H1 (cell line): ENCODE data around the gene CCBE1. TPM values are rescaled to one million over a fixed set of nuclear protein-coding genes. Genes with fewer than 3 reads are reported as not detected.

Experiments used
- ASH2L ChIP-seq: fragments of 200-600, 300-600 bp; sonication (generic); IDR thresholded peaks from one replicate; pipeline ENCODE4 v1.7.1; 2017; ENCODE audit warnings: low read length
- CBX5 ChIP-seq: fragments of 300-800, 300-1000 bp; sonication (generic); IDR thresholded peaks from 2 replicates; pipeline ENCODE4 v1.7.1; 2016; ENCODE audit warnings: antibody characterized with exemption, low read length, low read depth
- CBX8 ChIP-seq: fragments of 300-800, 300-1000 bp; sonication (generic); IDR thresholded peaks from 2 replicates; pipeline ENCODE4 v1.7.1; 2016; ENCODE audit warnings: low read depth, low read length, borderline replicate concordance
- CHD7 ChIP-seq: fragments of 300-600 bp; sonication (generic); IDR thresholded peaks from 2 replicates; pipeline ENCODE4 v1.7.1; 2012; ENCODE audit warnings: low read length, moderate library complexity, mild to moderate bottlenecking, inconsistent platforms; ENCODE audit not compliant: insufficient replicate concordance
- HDAC2 ChIP-seq, 2 experiments: fragments of 300-600 bp in 1 of 2; sonication (generic) in 1 of 2; IDR thresholded peaks; 2 replicates each; pipeline ENCODE4 v1.6.1; 2011 to 2012; ENCODE audit warnings: low read depth in 2 of 2, low read length in 2 of 2, mild to moderate bottlenecking in 2 of 2, moderate library complexity in 2 of 2, borderline replicate concordance in 1 of 2, inconsistent platforms in 1 of 2
- JUN ChIP-seq: IDR thresholded peaks from 2 replicates; pipeline ENCODE4 v1.6.1; 2011; ENCODE audit warnings: low read depth, mild to moderate bottlenecking, improper control_type of control experiment, low read length
- KDM1A ChIP-seq: fragments of 200-600, 300-600 bp; sonication (generic); IDR thresholded peaks from 2 replicates; pipeline ENCODE4 v1.7.1; 2016; ENCODE audit warnings: mild to moderate bottlenecking, low read length, borderline replicate concordance
- KDM4A ChIP-seq: IDR thresholded peaks from one replicate; pipeline ENCODE4 v1.7.1; 2012; ENCODE audit warnings: low read depth, mild to moderate bottlenecking, moderate library complexity, low read length, inconsistent platforms; ENCODE audit not compliant: severe bottlenecking
- POLR2A ChIP-seq, 2 experiments: IDR thresholded peaks; 1 replicate in 1 of 2; 2 replicates in 1 of 2; pipeline ENCODE4 v1.6.1; 2011; ENCODE audit warnings: low read depth in 2 of 2, low read length in 2 of 2, mild to moderate bottlenecking in 2 of 2; ENCODE audit errors: control extremely low read depth in 1 of 2
- POLR2AphosphoS5 ChIP-seq: IDR thresholded peaks from 2 replicates; pipeline ENCODE4 v1.6.1; 2011; ENCODE audit warnings: low read depth, low read length
- SP4 ChIP-seq: IDR thresholded peaks from 2 replicates; pipeline ENCODE4 v1.6.1; 2012; ENCODE audit warnings: low read length, inconsistent platforms
- polyA plus RNA-seq, 7 experiments: library from polyadenylated mRNA; depleted of rRNA in 3 of 7; stranded (reverse) in 5 of 7; unstranded in 2 of 7; fragments of >200 nt in 5 of 7; fragments of 200-250 nt in 2 of 7; gene quantifications; 1 replicate in 5 of 7; 2 replicates in 1 of 7; 4 replicates in 1 of 7; pipeline versions ENCODE4 v1.2.1 to v1.2.3, GENCODE V29; 2011 to 2013; ENCODE audit warnings: missing spikeins in 2 of 7, mixed read lengths in 2 of 7
- total RNA-seq: library from RNA; stranded (reverse); fragmentation: NEBNext Ultra II Directional; extraction: Animal tissue kit (Norgen Biotek cat#: 25700); gene quantifications from 2 replicates; pipeline ENCODE4 v1.2.1, GENCODE V29; 2021

CCBE1 gene
- total and polyA plus RNA-seq, 2 of the 8 experiments (the other 6 are each of a cell fraction or from before 2014, with no cell fraction given), result 2.1 to 2.6 TPM

DNA sequence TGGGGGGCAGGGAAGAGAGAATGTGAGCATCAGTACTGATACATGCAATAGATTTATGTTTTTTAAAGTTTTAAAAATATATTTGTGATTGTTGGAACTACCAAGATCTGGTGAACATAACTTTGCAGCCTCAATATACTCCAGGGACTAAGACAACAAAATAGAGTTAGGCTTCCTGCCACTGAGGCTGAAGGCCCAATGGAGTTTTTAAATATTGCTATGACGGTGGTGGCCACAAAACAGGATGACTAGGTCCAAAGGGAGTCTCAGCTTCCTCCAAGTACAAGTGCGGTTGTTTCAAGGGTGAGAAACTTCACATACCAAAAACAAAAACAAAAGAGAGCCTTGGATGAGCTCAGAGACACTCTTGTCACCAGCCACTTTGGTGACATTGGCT, 72.9 kb downstream of the CCBE1 start (continued):
- no peak for TF ChIP-seq KDM4A
- TF ChIP-seq KDM1A, result no peak
- no peak for TF ChIP-seq CBX5
- no peak for TF ChIP-seq CBX8
- TF ChIP-seq HDAC2 (IDR thresholded peaks at IDR 0.05; ENCODE audit: borderline replicate concordance in 1 of 2, low read depth in 2 of 2, low read length in 2 of 2), result no peak
- TF ChIP-seq CHD7, result no peak
- no peak for TF ChIP-seq POLR2A (IDR thresholded peaks at IDR 0.05; ENCODE audit: control extremely low read depth in 1 of 2, low read depth in 2 of 2, low read length in 2 of 2)
- TF ChIP-seq JUN, result no peak
- no peak for TF ChIP-seq ASH2L
- no peak for TF ChIP-seq SP4
- no peak for TF ChIP-seq POLR2AphosphoS5
